Activated CD4-positive, alpha-beta T cell treated with anti-CD3 and anti-CD28 coated beads for 4 hours (primary cell): Measurements from ENCODE around the gene YIPF7.

Source experiments
- DNase-seq, 2 donors: peaks; one replicate each; pipeline ENCODE4 v3.0.0-alpha.2; 2020

YIPF7 gene

GRCh38 chr4:44616621-44617020, 34.8 kb downstream of the YIPF7 start:
- DNase-seq, result no peak

GRCh38 chr4:44583393-44583792, 68.0 kb downstream of the YIPF7 start:
- no peak for DNase-seq

- no peak for DNase-seq
These were observed 71.2 kb downstream of the YIPF7 start for GRCh38 chr4:44580231-44580630.

- DNase-seq, result no peak
These were observed 72.5 kb downstream of the YIPF7 start for GRCh38 chr4:44578954-44579353.
